ENCODE results near the gene TRIM49B.
"Not testable (repeated sequence)": the region's sequence is repeated elsewhere in the genome, so short reads cannot be mapped to it uniquely, and the experiment has no call there.

The TRIM49B gene, protein sequence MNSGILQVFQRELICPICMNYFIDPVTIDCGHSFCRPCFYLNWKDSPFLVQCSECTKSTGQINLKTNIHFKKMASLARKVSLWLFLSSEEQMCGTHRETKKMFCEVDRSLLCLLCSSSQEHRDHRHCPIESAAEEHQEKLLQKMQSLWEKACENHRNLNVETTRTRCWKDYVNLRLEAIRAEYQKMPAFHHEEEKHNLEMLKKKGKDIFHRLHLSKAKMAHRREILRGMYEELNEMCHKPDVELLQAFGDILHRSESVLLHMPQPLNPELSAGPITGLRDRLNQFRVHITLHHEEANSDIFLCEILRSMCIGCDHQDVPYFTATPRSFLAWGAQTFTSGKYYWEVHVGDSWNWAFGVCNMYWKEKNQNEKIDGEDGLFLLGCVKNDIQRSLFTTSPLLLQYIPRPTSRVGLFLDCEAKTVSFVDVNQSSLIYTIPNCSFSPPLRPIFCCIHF

GRCh38 chr11:49028523-49028922 is at the start of gene TRIM49B:
TRIM49B (plus strand) TSS chr11:49028823; CDS start chr11:49031600, 2,777 bp downstream.
- H3K4me1 Mint-ChIP-seq; H3K36me3 Mint-ChIP-seq (ENCODE audit: low read depth); H3K27ac Mint-ChIP-seq; H3K4me3 Mint-ChIP-seq; H3K27me3 Mint-ChIP-seq (ENCODE audit: low read depth): not testable (repeated sequence)
- H3K9me3 Mint-ChIP-seq, result peaks cover 22% of the 10 kb centered on the region

DNA sequence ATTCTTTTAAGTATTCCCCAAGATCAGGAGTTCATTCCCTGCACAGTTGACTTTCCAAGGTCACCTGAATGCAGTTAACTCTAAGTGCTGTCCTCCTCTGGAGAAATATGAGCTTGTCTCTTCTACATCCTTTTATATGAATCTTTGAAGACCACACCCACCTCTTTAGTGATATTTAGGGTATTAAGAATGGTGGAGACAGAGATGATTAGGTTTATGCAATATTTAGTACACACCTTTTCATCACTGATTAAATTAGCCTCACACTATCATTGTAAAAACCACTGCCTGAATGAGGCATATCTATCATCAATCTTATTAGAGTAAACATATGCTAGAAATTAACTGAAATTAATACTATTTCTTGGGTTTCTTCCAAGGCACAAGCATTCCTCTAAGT is 44.8 kb upstream of the TRIM49B start, which contains the start of gene TRIM51G:
TRIM51G (minus strand) TSS at position 101 of the 400 bp plus-strand sequence. CDS start 2,190 bp downstream, outside the sequence.
- not testable (repeated sequence) for H3K36me3 Mint-ChIP-seq (ENCODE audit: low read depth); H3K4me3 Mint-ChIP-seq; H3K4me1 Mint-ChIP-seq; H3K27me3 Mint-ChIP-seq (ENCODE audit: low read depth); H3K27ac Mint-ChIP-seq
- peaks cover 26% of the 10 kb centered on the region for H3K9me3 Mint-ChIP-seq

GRCh38 chr11:49048229-49048628 is 19.6 kb downstream of the TRIM49B start:
- H3K27me3 Mint-ChIP-seq (ENCODE audit: low read depth); H3K27ac Mint-ChIP-seq; H3K4me1 Mint-ChIP-seq; H3K4me3 Mint-ChIP-seq; H3K36me3 Mint-ChIP-seq (ENCODE audit: low read depth): not testable (repeated sequence)
- peaks cover 21% of the 10 kb centered on the region for H3K9me3 Mint-ChIP-seq

DNA sequence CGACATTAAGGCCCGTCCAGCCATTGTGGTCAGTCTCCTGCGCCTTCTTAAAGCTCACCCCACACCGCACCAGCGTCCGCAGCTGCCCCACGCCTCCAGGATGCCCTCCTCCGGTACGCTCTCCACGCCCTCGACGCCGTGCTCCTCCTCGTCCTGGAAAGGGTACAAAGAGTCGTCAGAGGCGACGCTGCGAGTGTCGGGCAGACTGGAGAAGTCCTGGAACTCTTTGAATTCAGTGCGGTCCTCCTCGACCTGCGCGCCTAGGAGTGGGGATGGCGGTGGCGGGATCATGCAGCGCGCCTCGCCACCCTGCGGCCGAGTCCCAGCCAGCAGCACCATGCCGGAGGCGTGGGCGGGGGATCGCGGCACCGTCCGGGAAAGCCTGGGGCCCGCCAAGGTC is 21.2 kb downstream of the TRIM49B start:
- not testable (repeated sequence) for H3K27me3 Mint-ChIP-seq (ENCODE audit: low read depth); H3K4me1 Mint-ChIP-seq; H3K4me3 Mint-ChIP-seq; H3K36me3 Mint-ChIP-seq (ENCODE audit: low read depth); H3K27ac Mint-ChIP-seq
- H3K9me3 Mint-ChIP-seq, result peaks cover 17% of the 10 kb centered on the region

GRCh38 chr11:49059012-49059411 is 30.4 kb downstream of the TRIM49B start, which contains the start of gene TRIM64C:
TRIM64C (minus strand) TSS chr11:49059112; CDS start chr11:49059112, 0 bp downstream.
- H3K4me1 Mint-ChIP-seq; H3K4me3 Mint-ChIP-seq; H3K27me3 Mint-ChIP-seq (ENCODE audit: low read depth); H3K36me3 Mint-ChIP-seq (ENCODE audit: low read depth); H3K27ac Mint-ChIP-seq: not testable (repeated sequence)
- H3K9me3 Mint-ChIP-seq, result peaks cover 28% of the 10 kb centered on the region

GRCh38 chr11:49069897-49070296 is 41.3 kb downstream of the TRIM49B start:
- H3K4me1 Mint-ChIP-seq; H3K4me3 Mint-ChIP-seq; H3K27ac Mint-ChIP-seq; H3K27me3 Mint-ChIP-seq (ENCODE audit: low read depth); H3K36me3 Mint-ChIP-seq (ENCODE audit: low read depth): not testable (repeated sequence)
- peaks cover 39% of the 10 kb centered on the region for H3K9me3 Mint-ChIP-seq
